ENCODE data around the gene PTPN11. TPM values are rescaled to one million over a fixed set of nuclear protein-coding genes. Genes with fewer than 3 reads are reported as not detected.

The PTPN11 gene
- total and polyA plus RNA-seq, 2 of the 8 experiments (the other 6 are each of a cell fraction or from before 2014, with no cell fraction given), result 28.3 to 133 TPM

- H3K56ac ChIP-seq (replicated peaks; ENCODE audit: insufficient read length, low read depth, low read length), result peak overlapping the region; percentile 34
- H2BK15ac ChIP-seq (ENCODE audit: low read length), result no peak overlapping the region
- ChIA-PET POLR2A (ENCODE audit: partially characterized antibody) (interaction anchor here (0.8 to 1.4 kb wide), 4 partner anchors 9 to 407 kb away, joined by 3 to 5 read pairs (median 4); partner anchors contain the start of genes RPL6 and TMEM116), CTCF (ENCODE audit: partially characterized antibody) (interaction anchor here (1.4 kb wide), 1 partner anchor 9 kb away, joined by 5 read pairs; no protein-coding TSS in a partner anchor)
- H3K79me2 ChIP-seq (ENCODE audit: control insufficient read depth in 1 of 2, insufficient read depth in 2 of 2, low read length in 2 of 2), result peaks cover 13 to 53% of the 10 kb centered on the region in 2 experiments
- H2BK12ac ChIP-seq (ENCODE audit: low read depth, low read length), result peak overlapping the region; percentile 39; the same call in 1 of the 2 replicates
- H3K18ac ChIP-seq (ENCODE audit: extremely low read depth, low read length), result peak overlapping the region; percentile 51; the same call in 1 of the 2 replicates
- peak overlapping the region; percentile 75 to 96 (median 91) for H3K4me3 ChIP-seq (ENCODE audit: extremely low read depth in 1 of 4, insufficient read depth in 2 of 4, low read depth in 3 of 4, low read length in 4 of 4)
- H2BK5ac ChIP-seq (ENCODE audit: low read depth, low read length), result peak overlapping the region; percentile 81
- H3K9ac ChIP-seq (replicated peaks in 1 of 4; ENCODE audit: extremely low read depth in 1 of 4, low read depth in 3 of 4, low read length in 3 of 4), result peak overlapping the region; percentile 72 to 93 (median 90)
- H4K20me1 ChIP-seq (replicated peaks in 1 of 2; ENCODE audit: control insufficient read depth in 1 of 2, insufficient read depth in 2 of 2, low read length in 2 of 2), result peaks cover 0 to 5% of the 10 kb centered on the region in 2 experiments
- peak overlapping the region; percentile 71 to 75 for H3K4me2 ChIP-seq (ENCODE audit: insufficient read depth in 1 of 2, low read depth in 2 of 2, low read length in 2 of 2)
- H2AFZ ChIP-seq (ENCODE audit: low read length), result peak overlapping the region; percentile 37; the same call in 1 of the 2 replicates
- H4K8ac ChIP-seq (ENCODE audit: extremely low read depth, insufficient read depth, low read length), result peak overlapping the region; percentile 66; the same call in 1 of the 2 replicates
- DNase-seq (ENCODE audit: low read depth in 1 of 2, low spot score in 2 of 2), result no peak
- H3K27ac ChIP-seq (ENCODE audit: low read depth, low read length), result peak overlapping the region; percentile 91
- H3K79me1 ChIP-seq (ENCODE audit: low read depth, low read length), result peaks cover 3% of the 10 kb centered on the region; the same call in 1 of the 2 replicates
- no peak overlapping the region for H3K14ac ChIP-seq (ENCODE audit: insufficient read length)
- no peaks in the 10 kb centered on the region for H3K36me3 ChIP-seq (ENCODE audit: control insufficient read depth in 2 of 4, insufficient read depth in 4 of 4, low read length in 3 of 4)
- FAIRE-seq, result no peak
- no peaks in the 10 kb centered on the region for H3K27me3 ChIP-seq (replicated peaks in 1 of 4; ENCODE audit: control insufficient read depth in 3 of 4, extremely low read depth in 1 of 4, insufficient read depth in 3 of 4, low read length in 3 of 4)
- no peak overlapping the region for H4K91ac ChIP-seq (replicated peaks; ENCODE audit: insufficient read length, low read length)
- H2BK20ac ChIP-seq (ENCODE audit: low read length), result no peak overlapping the region
- 0 out of 2 replicates have a peak, but pooled peaks cover 2% of the 10 kb centered on the region for H3K23me2 ChIP-seq (ENCODE audit: low read depth, low read length)
- H3K4me1 ChIP-seq (replicated peaks in 1 of 4; ENCODE audit: control insufficient read depth in 3 of 4, insufficient read depth in 4 of 4, low read length in 3 of 4), result no peaks in the 10 kb centered on the region
- H2AK5ac ChIP-seq (ENCODE audit: low read depth, low read length), result peak overlapping the region; percentile 82; the same call in 1 of the 2 replicates
- WGBS, 2 experiments (ENCODE audit: extremely low coverage in 1 of 2, insufficient coverage in 1 of 2, insufficient read length in 1 of 2, insufficient replicate concordance in 2 of 2, low coverage in 1 of 2, low lambda C conversion rate in 2 of 2, missing lambda C conversion rate in 1 of 2), result 15% methylated on average over 16 of the region's 31 CpGs; no CpG with 5 or more reads in 1 of the 2 experiments
- no peak overlapping the region for H3K4ac ChIP-seq (replicated peaks; ENCODE audit: insufficient read length, low read depth, low read length)
- no peak overlapping the region for H4K5ac ChIP-seq (ENCODE audit: insufficient read length, low read depth, low read length)
- H3K9me3 ChIP-seq (ENCODE audit: insufficient read depth in 2 of 2, low read depth in 1 of 2, low read length in 1 of 2), result no peaks in the 10 kb centered on the region
- H2BK120ac ChIP-seq (replicated peaks; ENCODE audit: low read depth, low read length), result no peak overlapping the region
- H3K23ac ChIP-seq (ENCODE audit: insufficient read length), result no peak overlapping the region
- TF ChIP-seq BRCA1 (IDR thresholded peaks at IDR 0.05; ENCODE audit: low read depth, low read length) (no peak), CTCF (IDR thresholded peaks at IDR 0.05; ENCODE audit: control extremely low read depth in 1 of 3, insufficient read depth in 1 of 3, low read depth in 1 of 3, low read length in 3 of 3) (no peak), ASH2L (IDR thresholded peaks at IDR 0.05; ENCODE audit: low read length) (peak; percentile 28)
Measured at GRCh38 chr12:112419297-112420133, 768 bp downstream of the PTPN11 start.
